Adipocyte (in vitro differentiated cells): Measurements from ENCODE around the gene CCND1.
A peak's percentile ranks its signal among the peaks of the same experiment; 100 is the strongest.

Source experiments
- DNase-seq: peaks from one replicate; pipeline ENCODE4 v3.0.0-alpha.2; 2015; ENCODE audit warnings: low read depth
- H3K27me3 ChIP-seq: replicated peaks from 2 replicates; pipeline ENCODE4 v1.7.0; 2013; ENCODE audit warnings: mild to moderate bottlenecking, low read length, moderate library complexity; ENCODE audit not compliant: control insufficient read depth, insufficient read depth
- H3K36me3 ChIP-seq: 2 replicates; pipeline ENCODE4 v1.7.0; 2013; ENCODE audit warnings: low read length, mild to moderate bottlenecking, moderate library complexity; ENCODE audit not compliant: control insufficient read depth, insufficient read depth, severe bottlenecking
- H3K4me1 ChIP-seq: 2 replicates; pipeline ENCODE4 v1.7.0; 2013; ENCODE audit warnings: mild to moderate bottlenecking, low read length, moderate library complexity; ENCODE audit not compliant: control insufficient read depth, insufficient read depth
- H3K4me3 ChIP-seq: 2 replicates; pipeline ENCODE4 v1.7.0; 2013; ENCODE audit warnings: mild to moderate bottlenecking, low read length, moderate library complexity
- H3K9ac ChIP-seq: 2 replicates; pipeline ENCODE4 v1.7.0; 2013; ENCODE audit warnings: mild to moderate bottlenecking, low read length, moderate library complexity
- H3K9me3 ChIP-seq: 2 replicates; pipeline ENCODE4 v1.7.0; 2013; ENCODE audit warnings: mild to moderate bottlenecking, low read length, moderate library complexity; ENCODE audit not compliant: control insufficient read depth

CCND1 gene

GRCh38 chr11:69642913-69643632 is 2.1 kb downstream of the CCND1 start:
- DNase-seq, result peak; percentile 92
- H3K4me1 ChIP-seq, result peaks cover 31% of the 10 kb centered on the region
- no peaks in the 10 kb centered on the region for H3K9me3 ChIP-seq
- peak overlapping the region; percentile 93 for H3K9ac ChIP-seq
- H3K36me3 ChIP-seq, result peaks cover 34% of the 10 kb centered on the region
- H3K4me3 ChIP-seq, result peak overlapping the region; percentile 99
- H3K27me3 ChIP-seq, result no peaks in the 10 kb centered on the region

DNA sequence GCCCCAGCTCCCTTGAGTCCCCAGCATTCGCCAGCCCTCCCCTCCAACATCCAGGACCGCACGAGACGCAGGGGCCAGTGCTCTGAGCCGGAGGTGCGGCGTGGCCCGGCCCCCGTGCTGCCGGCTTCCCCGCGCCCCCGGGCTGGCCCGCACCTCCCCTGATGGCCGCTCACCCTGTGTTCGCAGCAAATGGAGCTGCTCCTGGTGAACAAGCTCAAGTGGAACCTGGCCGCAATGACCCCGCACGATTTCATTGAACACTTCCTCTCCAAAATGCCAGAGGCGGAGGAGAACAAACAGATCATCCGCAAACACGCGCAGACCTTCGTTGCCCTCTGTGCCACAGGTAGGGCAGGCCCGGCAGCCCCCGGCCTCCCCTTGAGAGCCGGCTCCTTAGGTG is 2.7 kb downstream of the CCND1 start:
- Histone ChIP-seq H3K9me3 (no peaks in the 10 kb centered on the region), H3K4me3 (peak overlapping the region; percentile 99), H3K9ac (peak overlapping the region; percentile 93), H3K4me1 (peaks cover 28% of the 10 kb centered on the region), H3K27me3 (no peaks in the 10 kb centered on the region), H3K36me3 (peaks cover 39% of the 10 kb centered on the region)
- DNase-seq, result peak; percentile 25

DNA sequence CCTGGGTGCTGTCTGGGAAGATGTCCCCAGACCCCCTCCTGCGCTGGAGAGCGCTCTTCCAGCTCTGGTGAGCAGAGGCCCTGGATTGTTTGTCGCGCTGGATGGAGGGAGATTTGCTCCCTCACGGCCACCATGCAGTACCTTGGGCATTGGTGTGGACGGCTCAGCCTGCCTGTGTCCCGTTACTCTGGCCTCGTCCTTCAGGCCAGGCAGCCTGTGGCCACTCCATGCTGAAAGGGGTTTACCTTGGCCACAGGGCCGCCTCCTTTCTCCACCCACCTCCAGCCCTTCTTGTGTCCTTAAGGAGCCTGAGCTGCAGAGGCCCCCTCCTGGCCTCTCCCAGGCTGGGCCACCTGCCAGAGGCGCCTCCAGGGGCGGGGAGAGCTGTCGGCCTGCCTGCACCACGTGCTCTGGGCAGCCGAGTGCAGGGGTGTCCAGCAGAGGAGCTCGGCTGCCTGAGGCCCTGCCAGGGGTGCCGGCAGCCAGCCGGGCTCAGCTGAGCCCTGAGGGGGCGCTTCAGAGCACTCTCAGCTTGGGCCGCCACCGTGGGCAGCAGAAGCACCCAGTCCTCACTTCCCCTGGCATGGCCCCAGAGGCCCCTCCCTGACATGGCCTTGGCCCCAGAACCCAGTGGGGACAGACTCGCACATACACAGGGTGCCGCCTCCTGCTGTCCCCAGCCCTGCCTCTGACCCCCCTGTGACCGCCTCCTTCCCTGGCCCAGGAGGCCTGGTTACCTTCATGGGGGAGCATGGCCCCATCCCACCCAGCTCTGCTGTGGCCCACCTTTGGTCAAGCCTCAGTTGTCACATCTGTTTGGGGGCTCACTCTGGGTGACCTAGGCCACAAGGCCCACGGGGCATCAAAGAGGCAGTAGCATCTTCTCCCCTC is 3.4 kb downstream of the CCND1 start:
- Histone ChIP-seq H3K36me3 (peaks cover 46% of the 10 kb centered on the region), H3K4me1 (peaks cover 28% of the 10 kb centered on the region), H3K27me3 (no peaks in the 10 kb centered on the region), H3K9me3 (no peaks in the 10 kb centered on the region), H3K4me3 (peak overlapping the region; percentile 99), H3K9ac (peak overlapping the region; percentile 93)
- peak; percentile 97 for DNase-seq

DNA sequence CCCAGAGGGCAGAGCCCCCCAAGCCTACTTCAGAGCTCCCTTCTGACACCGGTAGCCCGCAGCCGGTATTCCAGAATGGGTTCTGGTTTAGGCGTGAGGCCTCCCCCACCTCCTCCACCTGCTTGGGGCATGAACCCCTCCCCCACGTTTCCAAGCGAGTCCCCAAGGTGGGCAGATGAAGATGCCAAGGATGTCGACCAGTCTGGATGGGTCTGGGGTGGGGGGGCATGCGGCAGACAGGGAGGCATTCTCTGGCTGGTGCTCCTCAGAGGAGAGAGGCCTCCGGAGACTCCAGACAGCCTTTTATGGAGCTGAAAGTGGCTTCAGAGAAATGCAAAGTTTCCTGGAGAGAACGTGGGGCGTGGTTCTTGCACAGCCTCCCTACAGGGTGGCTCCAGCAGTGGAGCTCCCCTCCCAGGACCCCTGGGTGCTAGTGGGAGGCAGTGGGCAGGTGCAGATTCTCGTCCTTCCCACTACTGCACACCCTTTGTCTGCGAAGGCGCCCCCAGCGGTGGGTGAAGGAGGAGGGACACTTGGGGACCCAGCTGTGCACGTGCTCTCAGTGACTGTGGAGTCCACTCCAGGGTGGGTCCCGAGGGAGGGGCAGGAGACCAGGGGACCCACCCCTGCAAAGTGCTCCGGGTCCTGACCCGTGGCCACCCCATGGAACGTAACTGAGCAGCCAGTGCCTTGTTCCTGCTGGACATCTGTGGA is 4.2 kb downstream of the CCND1 start:
- peaks cover 22% of the 10 kb centered on the region for H3K4me1 ChIP-seq
- H3K4me3 ChIP-seq, result peak overlapping the region; percentile 99
- peak overlapping the region; percentile 93 for H3K9ac ChIP-seq
- peaks cover 54% of the 10 kb centered on the region for H3K36me3 ChIP-seq
- no peaks in the 10 kb centered on the region for H3K9me3 ChIP-seq
- H3K27me3 ChIP-seq, result no peaks in the 10 kb centered on the region
- no peak for DNase-seq

GRCh38 chr11:69645801-69646492 is 5.0 kb downstream of the CCND1 start:
- peaks cover 20% of the 10 kb centered on the region for H3K4me1 ChIP-seq
- peak overlapping the region; percentile 93 for H3K9ac ChIP-seq
- H3K4me3 ChIP-seq, result no peak overlapping the region
- H3K9me3 ChIP-seq, result no peaks in the 10 kb centered on the region
- no peak for DNase-seq
- H3K36me3 ChIP-seq, result peaks cover 62% of the 10 kb centered on the region
- no peaks in the 10 kb centered on the region for H3K27me3 ChIP-seq

- H3K36me3 ChIP-seq, result peaks cover 70% of the 10 kb centered on the region
- no peak overlapping the region for H3K4me3 ChIP-seq
- peaks cover 20% of the 10 kb centered on the region for H3K4me1 ChIP-seq
- H3K9ac ChIP-seq, result peak overlapping the region; percentile 45
- DNase-seq, result no peak
- H3K27me3 ChIP-seq, result no peaks in the 10 kb centered on the region
- no peaks in the 10 kb centered on the region for H3K9me3 ChIP-seq
These were observed 5.8 kb downstream of the CCND1 start for GRCh38 chr11:69646493-69647389.

DNA sequence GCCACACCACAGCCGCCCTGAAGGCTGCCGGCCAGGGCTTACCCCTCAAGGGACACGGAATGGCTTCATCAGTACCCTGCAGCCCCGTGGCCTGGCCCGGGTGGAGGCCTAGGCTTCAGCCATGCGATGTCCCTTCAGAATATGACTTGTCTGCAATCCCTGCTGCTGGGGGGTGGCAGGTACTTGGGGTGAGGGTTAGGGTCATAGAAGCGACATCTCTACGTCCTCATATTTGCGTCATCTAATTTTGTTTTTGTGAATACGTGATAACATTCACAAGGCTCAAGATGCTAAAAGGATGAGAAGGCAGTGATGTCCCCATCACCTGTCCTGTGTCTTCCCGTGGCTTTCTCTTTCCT is 6.4 kb downstream of the CCND1 start:
- Histone ChIP-seq H3K4me3 (no peak overlapping the region), H3K36me3 (peaks cover 76% of the 10 kb centered on the region), H3K27me3 (no peaks in the 10 kb centered on the region), H3K4me1 (peaks cover 20% of the 10 kb centered on the region), H3K9ac (peak overlapping the region; percentile 34), H3K9me3 (no peaks in the 10 kb centered on the region)
- no peak for DNase-seq

- peaks cover 20% of the 10 kb centered on the region for H3K4me1 ChIP-seq
- H3K27me3 ChIP-seq, result no peaks in the 10 kb centered on the region
- H3K36me3 ChIP-seq, result peaks cover 81% of the 10 kb centered on the region
- no peak for DNase-seq
- no peak overlapping the region for H3K4me3 ChIP-seq
- H3K9me3 ChIP-seq, result no peaks in the 10 kb centered on the region
- H3K9ac ChIP-seq, result peak overlapping the region; percentile 34
These were observed 7.0 kb downstream of the CCND1 start for GRCh38 chr11:69647761-69648497.

- H3K4me1 ChIP-seq, result peaks cover 17% of the 10 kb centered on the region
- no peak overlapping the region for H3K4me3 ChIP-seq
- DNase-seq, result no peak
- no peaks in the 10 kb centered on the region for H3K27me3 ChIP-seq
- no peaks in the 10 kb centered on the region for H3K9me3 ChIP-seq
- peaks cover 89% of the 10 kb centered on the region for H3K36me3 ChIP-seq
- H3K9ac ChIP-seq, result no peak overlapping the region
These were observed 8.0 kb downstream of the CCND1 start for GRCh38 chr11:69648679-69649575.
